Rectal smooth muscle tissue (tissue), 1 donor: Measurements from ENCODE around the gene PPDPF.

ENCODE experiments used
- H3K27ac ChIP-seq: one replicate; pipeline ENCODE4 v1.7.0; 2013; ENCODE audit warnings: low read depth, low read length, inconsistent platforms
- H3K27me3 ChIP-seq: one replicate; pipeline ENCODE4 v1.7.0; 2013; ENCODE audit warnings: low read length; ENCODE audit not compliant: control insufficient read depth, insufficient read depth
- H3K36me3 ChIP-seq: one replicate; pipeline ENCODE4 v1.7.0; 2013; ENCODE audit warnings: low read length; ENCODE audit not compliant: control insufficient read depth, insufficient read depth
- H3K4me1 ChIP-seq: one replicate; pipeline ENCODE4 v1.7.0; 2013; ENCODE audit warnings: low read length; ENCODE audit not compliant: control insufficient read depth, insufficient read depth
- H3K4me3 ChIP-seq: one replicate; pipeline ENCODE4 v1.7.0; 2013; ENCODE audit warnings: low read length
- H3K9ac ChIP-seq: one replicate; pipeline ENCODE4 v1.7.0; 2013; ENCODE audit warnings: low read length

Gene PPDPF

GRCh38 chr20:63541371-63541770 lies 20.8 kb downstream of the PPDPF start:
- Histone ChIP-seq H3K9ac (no peak overlapping the region), H3K27ac (no peak overlapping the region), H3K36me3 (no peaks in the 10 kb centered on the region), H3K27me3 (peaks cover 4% of the 10 kb centered on the region), H3K4me3 (no peak overlapping the region), H3K4me1 (no peaks in the 10 kb centered on the region)

DNA sequence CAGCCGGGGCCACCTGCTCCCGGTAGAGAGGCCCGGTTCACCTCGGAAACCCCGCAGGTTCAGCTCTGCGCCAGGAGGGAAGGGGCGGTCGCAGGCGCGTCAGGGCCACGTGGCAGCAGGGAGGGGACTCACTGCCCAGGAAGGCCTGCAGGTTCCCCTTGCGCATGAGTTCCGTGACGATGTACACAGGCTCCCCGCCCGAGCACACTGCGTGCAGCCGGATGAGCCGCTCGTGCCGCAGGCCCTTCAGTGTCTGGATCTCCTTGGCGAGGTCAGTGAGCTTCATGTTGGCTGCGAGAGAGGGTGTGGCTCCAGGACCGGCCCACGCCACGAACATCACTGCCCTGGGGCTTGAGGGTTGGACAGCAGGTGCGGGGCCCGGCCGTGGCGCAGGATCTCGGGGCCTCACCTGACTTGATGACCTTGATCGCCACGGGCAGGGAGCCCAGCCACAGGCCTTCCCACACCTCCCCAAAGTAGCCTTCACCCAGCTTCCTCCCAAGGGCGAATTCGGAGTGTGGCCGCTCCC lies 21.5 kb downstream of the PPDPF start:
- no peak overlapping the region for H3K4me3 ChIP-seq
- H3K36me3 ChIP-seq = no peaks in the 10 kb centered on the region
- H3K27ac ChIP-seq = no peak overlapping the region
- H3K27me3 ChIP-seq = peaks cover under 1% of the 10 kb centered on the region
- H3K9ac ChIP-seq = no peak overlapping the region
- H3K4me1 ChIP-seq = no peaks in the 10 kb centered on the region

DNA sequence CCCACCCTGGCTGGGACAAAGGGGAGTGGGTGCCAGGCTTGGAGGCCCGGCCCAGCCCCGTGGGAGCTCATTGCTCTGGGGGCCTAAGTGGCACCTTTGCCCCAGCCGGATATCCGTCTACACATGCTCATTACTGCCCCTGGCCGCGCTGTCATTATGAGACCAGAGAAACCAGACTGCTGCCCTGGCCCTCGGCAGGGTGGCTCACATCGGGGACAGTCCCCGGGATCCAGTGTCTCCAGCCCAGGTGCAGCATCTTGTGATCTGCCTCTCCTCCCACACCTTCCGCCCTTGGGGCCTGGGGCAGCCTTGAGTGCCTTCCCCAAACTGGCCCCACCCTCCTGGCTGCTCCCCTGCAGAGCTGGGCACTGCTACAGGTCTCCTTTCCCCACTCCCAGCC lies 22.1 kb downstream of the PPDPF start:
- Histone ChIP-seq H3K4me3 (no peak overlapping the region), H3K36me3 (no peaks in the 10 kb centered on the region), H3K4me1 (no peaks in the 10 kb centered on the region), H3K9ac (no peak overlapping the region), H3K27me3 (no peaks in the 10 kb centered on the region), H3K27ac (no peak overlapping the region)

- H3K36me3 ChIP-seq = no peaks in the 10 kb centered on the region
- no peak overlapping the region for H3K9ac ChIP-seq
- no peak overlapping the region for H3K27ac ChIP-seq
- no peaks in the 10 kb centered on the region for H3K27me3 ChIP-seq
- H3K4me1 ChIP-seq = no peaks in the 10 kb centered on the region
- H3K4me3 ChIP-seq = no peak overlapping the region
Measured at GRCh38 chr20:63543131-63543530, 22.6 kb downstream of the PPDPF start.

DNA sequence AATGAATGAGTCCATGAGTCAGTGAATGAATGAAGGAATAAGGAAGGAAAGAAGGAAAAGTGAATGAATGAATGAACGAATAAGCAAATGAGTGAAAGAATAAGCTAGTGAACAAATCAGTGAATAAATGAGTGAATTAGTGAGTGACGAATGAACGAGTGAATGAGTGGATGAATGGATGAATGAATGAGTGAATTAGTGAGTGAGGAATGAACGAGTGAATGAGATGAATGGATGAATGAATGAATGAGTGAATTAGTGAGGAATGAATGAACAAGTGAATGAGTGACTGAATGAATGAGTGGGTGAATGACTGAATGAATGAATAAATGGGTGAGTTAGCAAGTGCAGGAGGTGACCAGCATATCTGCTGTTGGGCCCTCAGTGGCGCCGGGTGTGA lies 23.2 kb downstream of the PPDPF start:
- H3K27ac ChIP-seq = no peak overlapping the region
- H3K27me3 ChIP-seq = peaks cover 4% of the 10 kb centered on the region
- H3K4me1 ChIP-seq = no peaks in the 10 kb centered on the region
- H3K4me3 ChIP-seq = no peak overlapping the region
- H3K36me3 ChIP-seq = no peaks in the 10 kb centered on the region
- no peak overlapping the region for H3K9ac ChIP-seq

DNA sequence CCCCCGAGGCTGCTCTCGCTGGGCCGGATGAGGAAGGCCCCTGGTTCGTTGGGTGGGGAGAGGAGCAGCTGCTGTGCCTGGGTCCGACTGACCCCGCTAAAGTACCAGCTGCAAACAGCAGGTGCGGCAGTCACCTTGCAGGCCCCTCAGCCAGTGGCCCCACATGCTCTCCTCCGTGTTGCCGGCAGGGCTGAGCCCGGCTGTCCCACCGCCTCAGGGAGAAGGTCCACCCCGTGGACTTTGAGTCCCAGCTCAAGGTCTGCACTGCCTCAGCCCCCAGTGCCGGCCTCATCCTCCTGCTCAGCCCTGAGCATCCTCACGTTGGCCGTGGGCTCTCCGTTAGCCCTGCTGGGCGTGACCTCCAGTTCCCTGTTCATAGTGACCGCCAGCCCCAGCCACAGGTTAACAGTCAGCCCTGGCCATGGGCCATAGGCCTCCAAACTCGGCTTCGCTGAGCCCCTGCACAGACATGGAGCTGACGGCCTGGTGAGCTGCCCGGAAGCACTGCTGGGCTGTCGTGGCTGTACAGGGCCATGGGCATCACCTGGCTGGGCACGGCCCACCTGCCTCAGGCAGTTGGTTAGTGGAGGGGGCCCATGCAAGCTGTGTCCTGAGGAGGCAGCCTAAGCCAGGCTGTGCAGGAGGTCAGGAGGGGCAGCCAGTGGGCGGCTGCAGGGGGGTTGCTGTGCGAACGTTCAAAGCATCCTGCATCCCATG lies 23.8 kb downstream of the PPDPF start:
- Histone ChIP-seq H3K4me1 (no peaks in the 10 kb centered on the region), H3K9ac (no peak overlapping the region), H3K27ac (no peak overlapping the region)

GRCh38 chr20:63544958-63545516 lies 24.5 kb downstream of the PPDPF start:
- Histone ChIP-seq H3K9ac (no peak overlapping the region), H3K4me1 (no peaks in the 10 kb centered on the region), H3K27me3 (peaks cover 4% of the 10 kb centered on the region), H3K36me3 (no peaks in the 10 kb centered on the region), H3K4me3 (no peak overlapping the region), H3K27ac (no peak overlapping the region)

More for the DNA sequence above, 23.8 kb downstream of the PPDPF start:
- H3K4me3 ChIP-seq = no peak overlapping the region
- no peaks in the 10 kb centered on the region for H3K36me3 ChIP-seq
- peaks cover 4% of the 10 kb centered on the region for H3K27me3 ChIP-seq

DNA sequence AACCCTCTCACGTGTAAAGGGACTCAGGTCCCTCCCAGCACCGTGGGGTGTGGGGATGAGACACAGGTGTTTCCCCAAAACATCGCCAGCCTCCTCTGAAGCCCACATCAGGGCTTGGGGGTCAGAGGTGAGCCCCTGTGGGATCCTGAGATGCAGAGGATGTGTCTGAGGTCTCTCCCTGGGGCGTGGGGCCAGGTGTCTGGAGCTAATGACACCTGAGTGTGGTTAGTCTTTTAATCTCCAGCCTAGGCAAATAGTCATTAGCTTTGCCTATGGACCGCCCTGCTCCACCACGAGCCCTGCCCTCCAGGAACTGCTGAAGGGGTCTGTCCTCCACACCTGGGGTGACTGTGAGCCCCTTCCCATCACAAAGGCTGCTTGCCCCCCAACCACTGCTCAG lies 25.2 kb downstream of the PPDPF start:
- no peak overlapping the region for H3K9ac ChIP-seq
- H3K27ac ChIP-seq = no peak overlapping the region
- H3K27me3 ChIP-seq = peaks cover 4% of the 10 kb centered on the region
- no peak overlapping the region for H3K4me3 ChIP-seq
- no peaks in the 10 kb centered on the region for H3K4me1 ChIP-seq
- no peaks in the 10 kb centered on the region for H3K36me3 ChIP-seq

DNA sequence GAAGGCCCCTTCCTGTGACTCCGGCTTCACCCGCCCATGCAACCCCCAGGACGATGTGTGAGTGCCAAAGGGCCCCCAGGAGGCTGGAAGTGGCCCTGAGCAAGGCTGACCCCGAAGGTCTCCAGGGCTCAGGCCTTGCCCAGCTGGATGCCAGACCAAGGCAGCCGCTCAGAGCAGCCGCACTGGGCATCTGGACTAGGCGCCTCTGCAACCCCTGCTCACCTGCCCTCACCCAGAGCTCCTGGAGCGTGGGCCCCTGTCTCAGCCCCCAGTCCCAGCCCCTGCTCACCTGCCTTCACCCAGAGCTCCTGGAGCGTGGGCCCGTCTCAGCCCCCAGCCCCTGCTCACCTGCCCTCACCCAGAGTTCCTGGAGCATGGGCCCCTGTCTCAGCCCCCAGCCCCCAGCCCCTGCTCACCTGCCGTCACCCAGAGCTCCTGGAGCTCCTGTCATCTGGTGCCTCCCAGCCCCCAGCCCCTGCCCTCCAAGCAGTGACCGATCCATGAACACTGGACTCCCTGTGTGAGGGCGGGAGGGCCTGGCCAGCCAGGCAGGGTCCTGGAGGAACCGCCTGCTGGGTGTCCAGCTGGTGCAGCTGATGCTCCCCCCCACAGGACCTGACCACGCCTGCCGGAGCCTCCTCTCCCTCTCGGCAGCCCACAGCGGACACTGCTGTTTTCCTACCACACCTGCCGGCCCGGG lies 25.8 kb downstream of the PPDPF start:
- Histone ChIP-seq H3K4me1 (no peaks in the 10 kb centered on the region), H3K27ac (no peak overlapping the region), H3K9ac (no peak overlapping the region), H3K27me3 (peaks cover 5% of the 10 kb centered on the region), H3K36me3 (no peaks in the 10 kb centered on the region), H3K4me3 (no peak overlapping the region)

- no peak overlapping the region for H3K27ac ChIP-seq
- H3K4me3 ChIP-seq = no peak overlapping the region
- H3K9ac ChIP-seq = no peak overlapping the region
- H3K27me3 ChIP-seq = peaks cover 5% of the 10 kb centered on the region
- no peaks in the 10 kb centered on the region for H3K4me1 ChIP-seq
- H3K36me3 ChIP-seq = no peaks in the 10 kb centered on the region
Measured at GRCh38 chr20:63546956-63547724, 26.6 kb downstream of the PPDPF start.

- Histone ChIP-seq H3K4me1 (no peaks in the 10 kb centered on the region), H3K4me3 (no peak within 1 kb of the TSS), H3K36me3 (no peaks in the 10 kb centered on the region), H3K9ac (no peak within 1 kb of the TSS), H3K27me3 (peaks cover 5% of the 10 kb centered on the region), H3K27ac (no peak within 1 kb of the TSS)
Measured at GRCh38 chr20:63547725-63548480, 27.3 kb downstream of the PPDPF start, which contains the start of gene SRMS. Gene SRMS, minus strand, starts transcription at chr20:63547749. Its CDS starts 286 bp downstream, at chr20:63547463.
